K562 (cell line): Measurements from ENCODE around the gene PLA2G7.

Experiments used
- CTCF ChIP-seq, 3 experiments: IDR thresholded peaks in 2 of 3; conservative IDR thresholded peaks in 1 of 3; 2 replicates each; pipeline ENCODE4 v1.5.1; 2011 to 2012; ENCODE audit warnings: low read length in 3 of 3, mild to moderate bottlenecking in 3 of 3, control low read depth in 2 of 3, improper control_type of control experiment in 1 of 3, inconsistent platforms in 1 of 3, low read depth in 1 of 3, mixed read lengths in 1 of 3, moderate library complexity in 1 of 3; ENCODE audit not compliant: insufficient read depth in 2 of 3
- ELK1 ChIP-seq: sonication (generic); formaldehyde crosslinking; IDR thresholded peaks from 2 replicates; pipeline ENCODE4 v1.8.1; 2022; ENCODE audit warnings: missing genetic modification reagents
- KLF13 ChIP-seq: fragments of 450-650 bp; IDR thresholded peaks from 2 replicates; pipeline ENCODE4 v1.6.1; 2016; ENCODE audit warnings: missing genetic modification characterization, low read depth, mild to moderate bottlenecking, missing compliant biosample characterization, moderate library complexity, borderline replicate concordance
- NUFIP1 ChIP-seq: fragments of 450-650 bp; IDR thresholded peaks from 2 replicates; pipeline ENCODE4 v1.6.1; 2018; ENCODE audit not compliant: partially characterized antibody
- RBM39 ChIP-seq: fragments of 200-400 bp; formaldehyde crosslinking; optimal IDR thresholded peaks from 2 replicates; pipeline ENCODE3; 2018; ENCODE audit warnings: low read depth, low read length

DNA sequence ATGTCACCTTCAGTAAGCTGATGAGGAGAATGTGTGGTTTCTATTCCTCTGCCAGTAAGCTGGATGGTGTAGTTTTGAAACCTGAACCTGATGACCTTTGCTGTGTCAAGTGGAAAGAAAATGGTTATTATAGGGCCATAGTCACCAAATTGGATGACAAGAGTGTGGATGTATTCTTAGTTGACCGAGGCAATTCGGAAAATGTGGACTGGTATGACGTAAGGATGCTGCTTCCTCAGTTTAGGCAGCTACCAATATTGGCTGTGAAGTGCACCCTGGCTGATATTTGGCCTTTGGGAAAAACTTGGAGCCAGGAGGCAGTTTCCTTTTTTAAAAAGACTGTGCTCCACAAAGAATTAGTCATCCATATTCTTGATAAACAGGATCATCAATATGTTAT is 45.5 kb downstream of the PLA2G7 start:
- TF ChIP-seq NUFIP1 (no peak), ELK1 (CRISPR knock-in tag) (no peak), CTCF (IDR thresholded peaks at IDR 0.05 in 2 of 3, conservative IDR thresholded peaks at IDR 0.05 in 1 of 3; ENCODE audit: insufficient read depth in 2 of 3, low read depth in 1 of 3, low read length in 3 of 3) (no peak), KLF13 (no peak), RBM39 (no peak)
